Measurements from ENCODE around the gene FGD6. TPM values are rescaled to one million over a fixed set of nuclear protein-coding genes. Genes with fewer than 3 reads are reported as not detected.

FGD6 gene
- total and polyA plus RNA-seq, 3 donors from 2014 or later: 4.8 to 13.6 (median 13.1) TPM

- intact Hi-C loops (cut with DNase I; ENCODE audit: low total_unique reads): no loop called here
- TF ChIP-seq CTCF (IDR thresholded peaks at IDR 0.05) (no peak), POLR2A (IDR thresholded peaks at IDR 0.05) (no peak)
- DNase-seq: no peak
- no peak overlapping the region for H3K27ac ChIP-seq
- 96% methylated on average over 3 of the region's 3 CpGs for WGBS, 2 donors
- no peaks in the 10 kb centered on the region for H3K27me3 ChIP-seq
- H3K9me3 ChIP-seq: no peaks in the 10 kb centered on the region
- no peaks in the 10 kb centered on the region for H3K36me3 ChIP-seq (ENCODE audit: low read depth, missing control alignments)
- no peak overlapping the region for H3K4me3 ChIP-seq
- no peaks in the 10 kb centered on the region for H3K4me1 ChIP-seq
Observed at GRCh38 chr12:95195122-95195521, 22.1 kb downstream of the FGD6 start.

DNA sequence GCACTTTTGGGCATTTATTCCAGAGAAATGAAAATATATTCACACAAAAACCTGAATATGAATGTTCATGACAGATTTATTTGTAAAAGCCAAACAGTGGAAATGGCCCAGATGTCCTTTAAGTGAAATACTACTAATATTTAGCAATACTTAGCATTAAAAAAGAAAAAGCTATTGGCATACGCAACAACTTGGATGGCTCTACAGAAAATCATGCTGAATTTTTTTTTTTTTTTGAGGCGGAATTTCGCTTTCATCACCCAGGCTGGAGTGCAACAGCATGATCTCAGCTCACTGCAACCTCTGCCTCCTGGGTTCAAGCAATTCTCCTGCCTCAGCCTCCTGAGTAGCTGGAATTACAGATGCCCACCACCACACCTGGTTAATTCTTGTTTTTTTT lies 24.1 kb downstream of the FGD6 start:
- Histone ChIP-seq H3K27me3 (no peaks in the 10 kb centered on the region), H3K9me3 (no peaks in the 10 kb centered on the region), H3K36me3 (ENCODE audit: low read depth, missing control alignments) (no peaks in the 10 kb centered on the region), H3K4me1 (peaks cover 5% of the 10 kb centered on the region), H3K27ac (no peak overlapping the region), H3K4me3 (no peak overlapping the region)
- no peak for DNase-seq
- 88 to 96% methylated on average over 3 of the region's 3 CpGs for WGBS, 2 donors
- TF ChIP-seq CTCF (IDR thresholded peaks at IDR 0.05) (no peak), POLR2A (IDR thresholded peaks at IDR 0.05) (no peak)
- intact Hi-C loops (cut with DNase I; ENCODE audit: low total_unique reads): no loop called here

GRCh38 chr12:95192271-95192670 lies 25.0 kb downstream of the FGD6 start:
- H3K27me3 ChIP-seq: no peaks in the 10 kb centered on the region
- DNase-seq: no peak
- intact Hi-C loops (cut with DNase I; ENCODE audit: low total_unique reads): no loop called here
- no peak overlapping the region for H3K4me3 ChIP-seq
- peaks cover 5% of the 10 kb centered on the region for H3K4me1 ChIP-seq
- H3K27ac ChIP-seq: no peak overlapping the region
- TF ChIP-seq POLR2A (IDR thresholded peaks at IDR 0.05) (no peak), CTCF (IDR thresholded peaks at IDR 0.05) (no peak)
- H3K36me3 ChIP-seq (ENCODE audit: low read depth, missing control alignments): no peaks in the 10 kb centered on the region
- H3K9me3 ChIP-seq: no peaks in the 10 kb centered on the region

DNA sequence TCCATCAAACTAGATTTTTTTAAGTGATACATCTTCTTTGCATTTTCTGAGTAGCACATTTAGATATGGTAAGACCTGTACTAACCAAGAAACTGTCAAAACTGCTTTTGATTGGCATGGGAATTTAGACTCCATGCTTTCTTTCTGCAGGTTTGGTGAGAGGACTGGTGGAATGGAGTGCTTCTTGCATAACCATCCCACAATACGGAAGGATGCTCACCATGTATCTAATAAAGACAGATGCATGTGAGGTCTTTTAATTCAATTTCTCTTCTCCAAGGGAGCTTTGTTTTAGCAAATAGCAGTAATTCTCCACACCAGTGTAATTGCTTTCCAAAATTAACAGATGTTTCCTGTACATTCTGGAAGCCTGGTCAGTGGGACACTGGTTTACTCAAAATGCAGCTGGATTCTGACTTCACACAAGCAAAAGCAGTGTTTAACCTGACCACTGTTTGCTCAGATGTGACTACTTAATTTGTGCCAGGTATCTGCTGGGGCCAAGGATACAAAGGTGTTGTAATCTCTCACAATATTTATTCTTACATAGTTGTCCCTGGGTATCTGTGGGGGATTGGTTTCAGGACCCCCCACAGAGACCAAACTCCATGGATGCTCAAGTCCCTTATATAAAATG lies 26.1 kb downstream of the FGD6 start:
- peaks cover 5% of the 10 kb centered on the region for H3K4me1 ChIP-seq
- no peak overlapping the region for H3K4me3 ChIP-seq
- no peaks in the 10 kb centered on the region for H3K27me3 ChIP-seq
- H3K27ac ChIP-seq: no peak overlapping the region
- intact Hi-C loops (cut with DNase I; ENCODE audit: low total_unique reads): no loop called here
- DNase-seq: no peak
- H3K36me3 ChIP-seq (ENCODE audit: low read depth, missing control alignments): no peaks in the 10 kb centered on the region
- H3K9me3 ChIP-seq: no peaks in the 10 kb centered on the region
- TF ChIP-seq POLR2A (IDR thresholded peaks at IDR 0.05) (no peak), CTCF (IDR thresholded peaks at IDR 0.05) (no peak)
- WGBS, 2 donors: 86 to 100% methylated on average over 1 of the region's 1 CpG

DNA sequence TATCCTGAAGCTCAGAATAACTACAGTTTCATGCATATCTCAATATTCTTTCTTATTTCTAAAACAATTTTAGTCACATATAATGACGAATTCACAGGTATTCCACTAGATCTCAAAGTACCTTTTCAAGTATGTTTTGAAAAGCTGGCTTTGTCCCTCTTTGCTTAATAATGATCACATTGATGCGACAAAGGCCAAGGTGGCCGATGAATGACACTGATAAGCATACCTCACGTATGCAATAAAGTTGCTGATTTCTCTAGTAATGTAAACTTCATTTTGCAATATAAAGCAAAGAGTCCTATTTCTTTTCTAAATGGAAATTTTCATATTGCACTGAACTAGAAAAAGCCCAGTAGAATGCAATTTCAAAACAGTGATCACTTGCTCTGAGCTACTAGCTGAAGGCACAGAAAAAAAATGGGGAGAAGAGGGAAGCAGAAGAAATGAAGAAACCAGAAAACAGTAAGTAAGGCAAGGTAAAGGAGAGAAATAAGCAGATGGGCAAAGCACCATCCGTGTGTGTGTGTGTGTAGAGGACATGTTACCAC lies 29.3 kb downstream of the FGD6 start:
- no peaks in the 10 kb centered on the region for H3K36me3 ChIP-seq (ENCODE audit: low read depth, missing control alignments)
- no peak overlapping the region for H3K27ac ChIP-seq
- H3K9me3 ChIP-seq: no peaks in the 10 kb centered on the region
- 74 to 79% methylated on average over 5 of the region's 5 CpGs for WGBS, 2 donors
- H3K4me1 ChIP-seq: peaks cover 5% of the 10 kb centered on the region
- intact Hi-C loops (cut with DNase I; ENCODE audit: low total_unique reads): no loop called here
- DNase-seq: no peak
- no peak overlapping the region for H3K4me3 ChIP-seq
- TF ChIP-seq CTCF (IDR thresholded peaks at IDR 0.05) (no peak), POLR2A (IDR thresholded peaks at IDR 0.05) (no peak)
- no peaks in the 10 kb centered on the region for H3K27me3 ChIP-seq

Data from testis (tissue), 3 donors.